GM21825 (cell line): Measurements from ENCODE around the gene GFOD1.

ENCODE experiments used
- ATAC-seq: cut with Tn5 transposase; IDR thresholded peaks from one replicate; pipeline ENCODE4 v1.9.1; 2021; ENCODE audit warnings: mild to moderate bottlenecking, moderate library complexity; ENCODE audit not compliant: unreplicated experiment

GFOD1 gene, protein sequence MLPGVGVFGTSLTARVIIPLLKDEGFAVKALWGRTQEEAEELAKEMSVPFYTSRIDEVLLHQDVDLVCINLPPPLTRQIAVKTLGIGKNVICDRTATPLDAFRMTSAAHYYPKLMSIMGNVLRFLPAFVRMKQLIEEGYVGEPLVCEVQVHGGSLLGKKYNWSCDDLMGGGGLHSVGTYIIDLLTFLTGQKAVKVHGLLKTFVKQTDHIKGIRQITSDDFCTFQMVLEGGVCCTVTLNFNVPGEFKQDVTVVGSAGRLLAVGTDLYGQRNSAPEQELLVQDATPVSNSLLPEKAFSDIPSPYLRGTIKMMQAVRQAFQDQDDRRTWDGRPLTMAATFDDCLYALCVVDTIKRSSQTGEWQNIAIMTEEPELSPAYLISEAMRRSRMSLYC

DNA sequence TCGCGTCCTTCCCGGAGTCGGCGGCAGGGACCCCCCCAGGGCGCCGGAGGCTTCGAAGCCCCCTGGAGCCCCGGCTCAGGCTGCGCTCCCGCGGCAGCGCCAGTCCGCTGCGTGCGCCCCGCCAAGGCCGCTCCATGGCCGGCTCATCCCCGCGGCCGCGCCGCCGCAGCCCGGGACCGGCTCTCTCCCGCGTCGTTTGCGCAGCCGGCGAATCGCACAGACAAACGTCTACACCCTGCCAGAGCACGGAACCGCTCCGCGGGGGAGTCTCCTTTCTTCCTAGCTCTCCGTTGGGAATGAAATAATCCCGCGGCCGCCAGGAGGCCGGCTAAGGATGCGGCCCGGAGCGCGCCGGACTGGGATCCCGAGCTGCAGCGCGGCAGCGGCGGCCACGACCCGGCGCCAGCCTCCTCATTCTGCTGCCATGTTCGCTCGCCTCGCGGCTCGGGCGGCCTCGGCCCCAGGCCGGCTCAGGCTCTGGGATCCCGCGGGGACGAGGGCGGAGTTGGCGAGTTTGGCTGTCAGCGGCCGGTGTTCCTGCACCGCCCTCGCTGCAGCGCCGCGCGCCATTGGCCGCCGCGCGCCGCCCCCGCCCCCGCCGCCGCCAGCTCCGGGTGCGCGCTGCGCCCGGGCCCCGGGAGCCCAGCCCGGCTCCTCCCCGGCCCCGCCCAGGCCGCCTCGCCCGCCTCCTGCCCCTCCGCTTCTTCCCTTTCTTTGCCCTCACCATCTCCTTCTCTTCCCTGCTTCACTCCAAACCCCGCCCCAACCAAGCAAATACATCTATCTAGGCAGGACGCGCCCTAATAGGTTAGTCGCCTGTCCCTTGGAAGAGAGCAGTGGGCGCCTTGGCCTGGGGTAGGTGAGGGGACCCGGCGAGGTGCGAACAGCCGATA, at the start of gene GFOD1:
GFOD1 (minus strand) TSS at position 479 of the 893 bp plus-strand sequence. CDS start 710 bp downstream, outside the sequence.
- peak; percentile 78 for ATAC-seq

DNA sequence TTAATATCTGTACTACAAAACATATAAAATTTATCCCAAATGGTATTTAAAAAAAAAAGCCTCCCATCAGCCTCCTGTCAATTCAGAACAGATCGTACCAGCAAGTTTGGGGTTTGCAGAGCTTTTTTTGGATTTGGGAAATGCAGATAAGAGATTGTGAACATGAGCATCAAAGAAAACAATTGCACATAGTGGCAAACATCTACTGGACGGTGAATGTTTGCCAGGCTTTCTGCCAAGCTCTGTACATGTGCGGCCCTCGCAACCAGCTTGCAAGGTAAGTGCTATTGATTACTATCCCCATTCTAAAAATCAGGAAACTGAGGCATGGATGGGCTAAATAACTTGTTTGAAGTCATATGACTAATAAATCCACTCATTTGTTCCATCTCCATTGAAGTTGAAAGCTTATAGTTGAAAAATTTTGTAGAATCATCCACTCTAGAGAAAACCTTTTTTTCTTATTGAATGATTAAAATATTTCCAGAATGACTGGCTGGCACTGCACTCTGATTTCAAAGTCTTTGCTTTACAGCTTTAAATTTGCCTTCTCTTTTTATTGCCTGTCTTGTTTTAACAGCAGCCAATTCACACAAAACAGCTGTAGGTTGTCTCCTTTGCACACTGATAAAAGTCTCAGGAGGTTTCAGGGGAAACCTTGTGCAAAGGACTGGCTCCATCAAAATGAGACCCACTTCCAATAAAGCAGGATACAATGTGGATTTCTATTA, 49.6 kb upstream of the GFOD1 start:
- no peak for ATAC-seq

DNA sequence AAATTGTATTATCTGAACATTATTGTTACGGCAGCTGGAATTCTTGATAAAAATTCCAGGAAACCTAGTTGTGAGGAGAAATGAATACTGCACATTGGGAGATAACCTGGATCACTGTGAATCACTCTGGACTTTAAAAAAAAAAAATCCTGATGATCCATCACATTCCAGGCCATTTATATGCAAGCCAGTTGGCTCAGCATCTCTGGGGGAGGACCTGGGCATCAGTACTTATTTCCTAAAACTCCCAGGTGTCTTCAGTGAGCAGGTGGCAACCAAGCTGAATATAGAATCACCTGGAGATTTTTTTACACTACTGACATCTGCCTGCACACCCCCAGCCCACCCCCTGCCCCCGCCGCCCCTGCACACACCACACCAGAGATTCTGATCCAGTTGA, 47.9 kb upstream of the GFOD1 start:
- ATAC-seq, result no peak

DNA sequence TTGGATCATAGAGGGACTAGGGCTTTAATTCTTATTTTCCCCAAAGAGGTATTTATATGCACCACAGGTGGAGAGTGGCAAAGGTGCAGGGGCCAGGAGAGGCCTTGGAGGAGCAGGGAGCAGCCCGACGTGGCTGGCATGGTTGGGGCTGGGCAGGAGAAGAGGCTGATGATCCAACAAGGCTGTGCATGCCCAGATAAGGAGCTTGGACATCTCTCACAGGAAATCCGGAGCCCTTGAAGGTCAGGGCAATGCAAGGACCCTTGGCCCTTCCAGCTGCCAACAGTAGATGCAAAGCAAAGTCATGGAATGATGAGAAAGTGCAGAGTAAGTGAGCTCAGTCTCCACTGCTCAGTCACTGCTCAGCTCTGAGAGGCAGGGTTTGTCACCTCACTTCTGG, 47.1 kb upstream of the GFOD1 start:
- no peak for ATAC-seq

DNA sequence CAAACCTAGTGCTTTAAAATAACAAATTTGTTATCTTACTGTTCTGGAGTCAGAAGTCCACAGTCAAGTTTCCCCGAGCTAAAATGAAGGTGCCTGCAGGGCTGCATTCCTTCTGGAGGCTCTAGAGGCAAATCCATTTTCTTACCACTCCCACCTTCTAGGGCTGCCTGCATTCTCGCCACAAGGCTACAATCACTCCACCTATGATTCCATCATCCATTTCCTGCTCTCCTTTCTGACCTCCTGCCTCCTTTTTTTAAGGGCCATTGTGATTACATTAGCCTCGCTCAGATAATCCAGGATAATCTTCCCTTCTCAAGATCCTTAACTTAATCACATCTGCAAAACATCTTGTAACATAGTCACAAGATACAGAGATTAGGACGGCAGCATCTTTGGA, 44.6 kb upstream of the GFOD1 start:
- no peak for ATAC-seq

DNA sequence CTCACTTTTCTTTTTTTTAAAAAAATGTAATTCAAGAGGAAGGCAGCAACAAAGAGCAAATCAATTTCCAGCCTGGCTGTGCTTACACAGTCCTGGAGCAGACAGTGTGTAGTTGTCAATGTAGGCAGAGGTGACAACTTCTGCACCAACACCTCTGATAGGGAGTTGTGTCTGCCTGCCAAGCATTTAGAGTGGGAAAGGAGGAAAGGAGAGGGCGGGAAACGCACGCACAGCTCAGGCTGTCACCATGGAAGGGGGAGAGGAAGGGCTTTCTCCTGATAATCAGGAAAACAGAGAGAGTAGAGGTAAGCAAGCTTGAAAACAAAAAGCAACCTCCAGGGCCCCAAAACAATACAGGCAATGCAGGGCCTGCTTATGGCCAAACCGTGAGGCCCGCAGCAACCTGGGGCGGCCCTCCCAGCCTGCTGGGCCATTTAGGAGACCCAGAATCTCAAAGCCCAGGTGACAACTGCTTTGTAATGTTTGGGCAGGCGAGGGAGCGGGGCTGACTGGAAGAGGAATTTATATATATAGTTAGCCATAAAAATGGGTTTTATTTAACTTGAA, 41.5 kb upstream of the GFOD1 start:
- no peak for ATAC-seq

DNA sequence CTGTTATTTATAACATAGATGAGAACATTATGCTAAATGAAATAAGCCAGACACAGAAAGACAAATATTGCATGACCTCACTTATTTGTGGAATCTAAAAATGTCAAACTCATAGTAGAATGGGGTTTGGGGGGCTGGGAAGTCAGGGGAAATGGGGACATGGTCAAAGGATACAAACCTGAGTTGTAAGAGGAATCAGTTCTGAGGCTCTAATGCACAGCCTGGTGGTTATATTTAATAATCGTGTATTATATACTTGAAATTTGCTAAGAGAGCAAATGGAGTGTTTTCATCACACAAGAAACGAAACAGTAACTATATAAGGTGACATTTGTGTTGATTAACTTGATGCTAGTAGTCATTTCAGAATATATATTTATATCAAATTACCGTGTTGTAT, 40.8 kb upstream of the GFOD1 start:
- no peak for ATAC-seq

DNA sequence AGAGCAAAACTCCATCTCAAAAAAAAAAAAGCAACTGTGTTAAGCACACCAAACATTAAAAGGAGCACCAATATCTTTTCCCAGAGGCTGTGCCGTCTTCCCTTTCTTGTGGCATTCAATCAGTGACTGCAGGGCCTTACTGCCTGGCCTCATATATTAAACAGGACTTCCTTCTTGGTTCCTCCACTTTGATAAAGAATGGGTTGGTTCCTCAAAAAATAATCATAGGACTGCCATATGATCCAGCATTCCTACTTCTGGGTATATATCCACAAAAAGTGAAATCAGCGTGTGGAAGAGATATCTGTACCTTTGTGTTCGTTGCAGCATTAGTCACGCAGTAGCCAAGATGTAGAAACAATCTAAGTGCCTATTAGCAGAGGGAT, 40.3 kb upstream of the GFOD1 start:
- ATAC-seq, result no peak

DNA sequence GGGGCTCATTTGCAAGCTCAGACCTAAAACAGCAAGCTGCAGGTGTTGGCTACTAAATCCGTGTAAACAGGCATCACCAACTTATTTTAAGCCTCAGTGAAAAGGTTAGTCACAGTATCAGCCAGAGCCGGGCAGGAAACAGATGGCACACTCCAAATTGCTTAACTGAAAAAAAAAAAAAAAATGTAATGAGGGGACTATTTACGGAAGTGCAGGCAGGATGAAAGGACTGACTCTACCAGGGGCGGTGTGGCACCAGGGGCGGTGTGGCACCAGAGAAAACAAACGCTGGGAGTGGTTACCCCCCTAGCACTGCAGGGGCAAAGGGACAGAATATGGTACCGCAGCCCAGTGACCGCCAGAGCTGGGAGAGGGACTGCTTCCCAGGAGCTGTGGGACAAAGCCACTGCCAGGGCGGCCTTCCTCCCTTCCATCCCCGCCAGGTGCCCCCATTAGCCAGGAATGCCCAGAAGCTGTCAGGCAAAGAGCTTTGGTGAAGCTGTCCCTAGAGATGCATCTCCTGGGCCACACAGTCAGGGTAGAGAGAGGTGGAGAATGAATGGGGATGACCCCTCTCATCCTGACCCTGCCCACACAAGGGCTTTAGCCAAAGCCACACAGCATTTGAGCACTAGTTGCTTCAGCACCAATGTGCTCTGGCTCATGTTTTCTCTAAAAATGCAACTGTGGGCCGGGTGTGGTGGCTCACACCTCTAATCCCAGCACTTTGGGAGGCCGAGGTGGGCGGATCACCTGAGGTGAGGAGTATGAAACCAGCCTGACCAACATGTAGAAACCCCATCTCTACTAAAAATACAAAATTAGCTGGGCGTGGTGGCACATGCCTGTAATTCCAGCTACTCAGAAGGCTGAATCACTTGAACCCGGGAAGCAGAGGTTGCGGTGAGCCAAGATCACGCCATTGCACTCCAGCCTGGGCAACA, 39.6 kb upstream of the GFOD1 start:
- peak; percentile 83 for ATAC-seq

DNA sequence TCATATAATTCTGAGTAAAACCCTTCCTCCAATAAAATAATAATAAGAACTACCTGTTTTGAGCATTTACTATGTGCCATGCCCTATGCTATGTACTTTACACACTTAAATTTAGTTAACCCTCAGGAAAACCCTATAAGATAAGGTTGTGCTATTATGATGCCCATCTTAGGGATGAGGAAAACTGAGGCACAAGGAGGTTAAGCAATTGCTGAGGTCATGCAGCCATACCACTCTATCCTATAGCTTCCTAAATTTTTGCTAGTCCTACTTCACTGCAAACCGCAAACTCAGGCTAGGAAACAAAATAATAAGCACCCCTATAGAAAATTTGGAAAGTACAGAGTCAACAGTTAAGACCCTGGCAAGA, 38.9 kb upstream of the GFOD1 start:
- no peak for ATAC-seq

DNA sequence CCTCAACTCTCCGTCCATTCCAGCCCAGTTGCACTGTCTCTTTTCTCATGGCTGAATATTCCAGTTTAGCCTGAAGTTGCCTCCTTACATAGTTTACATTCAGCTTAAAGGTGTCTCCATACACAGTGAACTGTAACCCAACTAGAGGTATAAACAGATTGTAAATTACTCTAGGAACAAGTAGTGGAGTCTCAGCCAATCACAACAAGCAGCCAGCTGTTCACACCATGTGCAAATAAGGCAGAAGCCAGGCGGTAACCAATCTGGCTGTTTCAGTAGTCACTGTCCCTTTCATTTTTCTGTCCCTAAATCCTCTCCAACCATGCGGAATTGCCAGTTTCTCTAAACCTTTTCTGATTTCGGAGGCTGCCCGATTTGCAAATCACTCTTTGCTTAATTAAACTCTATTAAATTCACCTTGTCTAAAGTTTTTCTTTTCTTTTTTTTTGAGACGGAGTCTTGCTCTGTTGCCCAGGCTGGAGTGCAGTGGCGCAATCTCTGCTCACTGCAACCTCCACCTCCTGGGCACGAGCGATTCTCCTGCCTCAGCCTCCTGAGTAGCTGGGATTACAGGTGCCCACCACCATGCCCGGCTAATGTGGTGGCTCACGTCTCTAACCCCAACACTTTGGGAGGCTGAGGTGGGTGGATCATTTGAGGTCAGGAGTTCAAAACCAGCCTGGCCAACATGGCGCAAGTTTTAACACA, 37.6 kb upstream of the GFOD1 start:
- no peak for ATAC-seq

DNA sequence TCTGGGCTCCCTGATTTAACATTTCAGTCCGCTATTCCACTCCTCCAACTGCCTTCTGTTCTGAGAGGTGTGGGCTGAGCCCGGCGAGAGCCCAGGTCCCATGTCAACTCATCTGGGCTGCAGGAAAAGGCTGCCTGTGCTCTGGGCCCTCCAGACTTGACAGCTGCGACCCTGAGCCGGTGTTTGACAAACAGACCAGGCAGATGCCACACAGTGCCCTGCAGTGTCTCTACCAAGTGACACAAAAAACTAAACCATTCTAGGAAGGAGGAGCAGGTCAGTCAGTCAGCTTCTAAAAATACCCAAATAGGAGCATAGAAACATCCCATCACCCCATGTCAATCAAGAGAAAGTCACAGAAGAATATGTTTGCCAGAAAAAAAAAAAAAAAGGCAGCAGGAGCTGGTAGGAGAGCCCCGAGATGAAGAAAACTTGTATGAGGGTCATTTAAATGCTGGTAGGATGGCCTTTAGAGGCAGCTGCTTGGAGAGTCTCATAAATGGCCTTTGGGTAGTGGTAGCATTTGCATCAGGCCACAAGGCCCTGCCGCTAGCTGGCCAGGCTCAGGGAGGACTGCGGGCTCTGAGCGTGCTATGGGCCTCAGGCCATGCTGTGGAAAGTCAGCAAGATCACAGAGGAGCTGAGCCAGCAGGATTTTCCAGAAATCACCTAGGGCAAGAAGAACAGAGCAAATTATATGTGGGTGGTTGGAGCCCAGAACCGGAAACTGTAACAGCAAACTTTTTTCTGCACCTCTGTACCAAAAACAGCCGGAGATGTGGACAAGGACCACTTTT, 36.6 kb upstream of the GFOD1 start:
- no peak for ATAC-seq

DNA sequence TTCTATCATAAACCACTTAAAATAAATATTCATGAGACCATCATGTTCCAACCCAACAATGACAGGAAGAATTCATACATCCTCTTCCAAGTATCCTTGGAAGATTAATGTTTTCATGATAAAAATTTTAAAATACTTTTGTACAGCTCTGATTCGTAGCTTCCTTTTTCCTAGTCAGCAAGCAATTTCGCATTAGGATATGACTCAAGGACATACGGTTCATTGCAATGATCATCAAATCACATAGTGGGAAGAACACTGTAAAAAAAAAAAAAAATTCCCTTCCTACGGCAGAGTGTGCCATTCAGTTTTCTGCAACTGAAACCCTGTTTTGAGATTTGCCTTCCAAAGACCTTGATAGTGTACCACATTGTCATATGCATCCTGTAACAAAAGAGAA, 35.3 kb upstream of the GFOD1 start:
- no peak for ATAC-seq

DNA sequence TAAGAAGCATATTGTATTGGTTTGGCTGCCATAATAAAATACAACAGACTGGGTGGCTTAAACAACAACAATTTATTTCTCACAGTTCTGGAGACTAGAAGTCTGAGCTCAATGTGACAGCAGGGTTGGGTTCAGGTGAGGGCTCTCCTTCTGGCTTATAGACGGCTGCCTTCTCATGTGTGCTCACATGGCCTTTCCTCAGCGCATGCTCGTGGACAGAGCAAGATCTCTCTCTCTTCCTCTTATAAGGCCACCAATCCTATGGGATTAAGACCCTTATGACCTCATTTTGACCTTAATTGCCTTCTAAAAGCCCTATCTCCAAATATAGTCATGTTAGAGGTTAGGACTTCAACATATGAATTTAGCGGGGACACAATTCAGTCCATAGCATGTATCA, 32.4 kb upstream of the GFOD1 start:
- no peak for ATAC-seq

DNA sequence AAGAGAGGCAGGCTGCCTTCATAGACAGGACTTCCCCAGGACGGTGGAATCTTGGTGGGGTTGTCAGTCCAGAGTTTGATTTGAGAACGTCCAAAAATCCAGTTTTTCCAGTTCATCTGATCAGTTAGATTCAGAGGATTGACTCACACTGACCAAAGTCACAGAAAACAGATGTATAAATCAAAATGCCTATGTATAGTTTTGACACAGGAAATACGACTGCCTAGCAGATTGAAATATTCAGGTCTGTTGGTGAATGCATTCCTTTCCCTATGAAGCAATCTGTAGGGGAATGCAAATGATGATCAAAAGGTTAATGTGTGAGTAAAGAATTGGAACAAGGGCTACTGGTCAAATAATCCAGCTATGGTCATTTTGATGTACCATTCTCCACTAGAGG, 29.7 kb upstream of the GFOD1 start:
- no peak for ATAC-seq

DNA sequence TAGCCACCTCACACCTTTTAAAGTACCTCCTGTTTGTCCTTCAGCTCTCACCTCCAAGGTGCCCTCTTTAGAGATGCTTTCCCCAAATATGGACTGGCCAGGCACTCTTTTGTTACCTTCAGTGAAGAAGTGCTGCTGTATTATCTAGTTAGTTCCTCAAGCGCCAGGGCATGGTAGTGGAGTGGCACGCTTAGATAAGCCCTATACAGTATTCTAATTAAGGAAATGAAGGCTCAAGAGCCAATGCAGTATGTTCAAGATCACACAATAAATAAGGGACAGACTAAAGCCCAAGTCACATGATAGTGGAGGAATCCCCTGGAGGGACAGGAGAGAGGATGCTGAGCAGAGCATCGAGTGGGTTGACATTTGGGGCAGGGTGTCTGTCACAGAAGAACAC, 28.5 kb upstream of the GFOD1 start:
- no peak for ATAC-seq

DNA sequence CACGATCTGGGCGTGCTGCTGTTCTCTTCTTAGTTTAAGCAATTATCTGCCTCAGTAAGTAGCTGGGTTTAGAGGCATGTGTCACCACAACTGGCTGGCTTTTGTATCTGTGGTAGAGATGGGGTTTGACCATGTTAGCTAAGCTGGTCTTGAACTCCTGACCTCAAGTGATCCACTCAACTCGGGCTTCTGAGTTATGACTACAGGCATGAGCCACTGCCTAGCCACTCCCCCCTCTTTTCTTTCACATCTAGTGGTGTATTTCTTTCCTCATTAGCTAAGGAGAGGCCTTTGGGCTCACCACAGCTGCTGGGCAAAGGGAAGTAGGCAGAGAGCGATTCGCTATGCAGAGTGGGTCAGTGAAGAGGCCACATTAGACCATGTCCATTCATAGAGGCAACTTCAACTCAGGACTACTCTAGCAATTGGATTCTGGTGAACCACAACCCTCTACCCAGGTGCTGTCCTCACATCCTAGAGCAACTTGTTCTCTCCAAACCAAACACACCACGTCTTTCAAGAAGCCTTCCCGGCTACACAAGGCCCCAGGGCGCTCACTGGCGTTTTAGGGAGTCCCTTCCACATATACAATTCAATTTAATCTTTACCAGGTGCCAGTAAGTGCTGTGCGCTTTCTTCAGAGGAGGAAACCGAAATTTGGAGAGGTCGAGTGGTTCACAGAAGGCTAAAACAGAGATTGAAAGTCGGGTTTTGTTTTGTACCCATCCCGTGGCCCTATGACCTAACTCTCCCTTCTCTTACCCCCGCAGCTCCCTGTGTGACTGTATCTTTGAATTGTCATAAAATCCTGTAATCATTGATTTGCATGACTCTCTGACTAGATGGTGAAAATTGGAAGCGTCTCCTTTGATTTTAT, 26.5 kb upstream of the GFOD1 start:
- no peak for ATAC-seq

DNA sequence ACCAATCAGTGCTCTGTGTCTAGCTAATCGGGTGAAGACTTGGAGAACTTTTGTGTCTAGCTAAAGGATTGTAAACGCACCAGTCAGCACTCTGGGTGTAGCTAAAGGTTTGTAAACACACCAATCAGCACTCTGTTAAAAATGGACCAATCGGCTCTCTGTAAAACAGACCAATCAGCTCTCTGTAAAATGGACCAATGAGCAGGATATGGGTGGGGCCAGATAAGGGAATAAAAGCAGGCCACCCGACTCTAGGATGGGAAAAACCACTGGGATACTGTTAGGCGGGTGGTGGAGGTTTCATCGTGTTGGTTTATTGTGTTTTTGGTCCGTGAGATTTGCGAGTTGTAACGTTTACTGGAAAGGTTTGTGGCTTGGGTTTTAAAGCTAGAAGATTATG, 25.5 kb upstream of the GFOD1 start:
- no peak for ATAC-seq
